COLO829 (cell line): Measurements from ENCODE around the gene FGF10.

ENCODE experiments used
- DNase-seq: peaks from one replicate; pipeline ENCODE4 v3.0.0; 2012; ENCODE audit warnings: low spot score

The FGF10 gene

DNA sequence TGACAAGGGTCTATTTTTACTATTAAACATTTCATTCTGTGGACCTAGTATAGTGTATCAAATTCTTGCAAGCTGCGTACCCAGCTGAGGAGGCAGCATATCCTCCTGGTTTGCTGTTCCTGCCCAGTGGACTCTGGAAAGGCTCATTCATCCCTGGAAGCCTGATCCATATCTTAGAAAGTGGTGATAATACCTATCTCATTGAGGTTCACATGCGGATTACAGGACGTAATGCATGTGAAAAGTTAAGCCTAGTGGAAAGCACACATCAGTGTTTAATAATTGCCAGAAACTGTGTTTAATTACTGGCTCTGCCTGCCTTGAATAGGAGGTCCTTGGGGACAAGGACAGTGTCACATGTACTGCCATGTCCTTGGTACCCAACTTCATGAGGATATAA is 132.0 kb downstream of the FGF10 start:
- DNase-seq = no peak
